ENCODE data around the gene MIDN. TPM values are rescaled to one million over a fixed set of nuclear protein-coding genes. Genes with fewer than 3 reads are reported as not detected.

MIDN gene
- total RNA-seq, 1 donor from 2014 or later, result 66.0 TPM

GRCh38 chr19:1220976-1221903 is 27.1 kb upstream of the MIDN start:
- intact Hi-C loops (cut with micrococcal nuclease), result no loop called here

DNA sequence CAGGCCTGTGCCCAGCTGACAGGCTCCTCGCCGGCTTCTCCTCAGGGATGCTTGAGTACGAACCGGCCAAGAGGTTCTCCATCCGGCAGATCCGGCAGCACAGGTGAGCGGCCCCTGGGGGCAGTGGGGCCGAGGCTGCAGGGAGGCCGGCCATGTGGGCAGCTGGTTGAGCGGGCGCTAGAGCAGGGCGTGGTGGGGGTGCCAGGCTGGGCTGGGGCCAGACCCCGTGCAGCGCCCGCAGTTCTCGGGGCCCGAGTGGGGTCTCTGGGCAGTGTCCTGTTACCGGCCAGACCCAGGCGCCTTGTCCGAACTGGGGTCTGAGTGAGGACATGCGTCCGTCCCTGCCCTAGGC is 26.5 kb upstream of the MIDN start:
- intact Hi-C loops (cut with micrococcal nuclease), result no loop called here

DNA sequence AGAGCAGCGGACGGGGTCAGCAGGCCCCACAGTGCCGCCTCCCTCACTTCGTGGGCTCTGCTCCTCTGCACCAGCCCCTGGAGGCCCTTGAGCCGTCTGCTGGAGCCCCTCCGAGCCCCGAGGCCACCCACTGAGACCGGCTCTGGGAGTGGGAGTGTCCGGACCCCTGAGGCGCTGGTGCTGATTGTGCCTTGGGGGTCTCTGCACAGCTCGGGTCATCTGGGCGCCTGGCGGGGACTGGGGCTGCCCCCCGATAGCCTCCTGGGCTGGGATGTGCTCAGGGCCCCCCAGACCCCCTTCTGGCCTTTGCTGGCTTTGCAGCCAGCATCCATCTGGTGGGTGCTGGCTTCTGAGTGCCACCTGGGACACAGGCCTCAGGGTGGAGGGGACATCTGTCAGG is 26.0 kb upstream of the MIDN start:
- intact Hi-C loops (cut with micrococcal nuclease), result no loop called here

DNA sequence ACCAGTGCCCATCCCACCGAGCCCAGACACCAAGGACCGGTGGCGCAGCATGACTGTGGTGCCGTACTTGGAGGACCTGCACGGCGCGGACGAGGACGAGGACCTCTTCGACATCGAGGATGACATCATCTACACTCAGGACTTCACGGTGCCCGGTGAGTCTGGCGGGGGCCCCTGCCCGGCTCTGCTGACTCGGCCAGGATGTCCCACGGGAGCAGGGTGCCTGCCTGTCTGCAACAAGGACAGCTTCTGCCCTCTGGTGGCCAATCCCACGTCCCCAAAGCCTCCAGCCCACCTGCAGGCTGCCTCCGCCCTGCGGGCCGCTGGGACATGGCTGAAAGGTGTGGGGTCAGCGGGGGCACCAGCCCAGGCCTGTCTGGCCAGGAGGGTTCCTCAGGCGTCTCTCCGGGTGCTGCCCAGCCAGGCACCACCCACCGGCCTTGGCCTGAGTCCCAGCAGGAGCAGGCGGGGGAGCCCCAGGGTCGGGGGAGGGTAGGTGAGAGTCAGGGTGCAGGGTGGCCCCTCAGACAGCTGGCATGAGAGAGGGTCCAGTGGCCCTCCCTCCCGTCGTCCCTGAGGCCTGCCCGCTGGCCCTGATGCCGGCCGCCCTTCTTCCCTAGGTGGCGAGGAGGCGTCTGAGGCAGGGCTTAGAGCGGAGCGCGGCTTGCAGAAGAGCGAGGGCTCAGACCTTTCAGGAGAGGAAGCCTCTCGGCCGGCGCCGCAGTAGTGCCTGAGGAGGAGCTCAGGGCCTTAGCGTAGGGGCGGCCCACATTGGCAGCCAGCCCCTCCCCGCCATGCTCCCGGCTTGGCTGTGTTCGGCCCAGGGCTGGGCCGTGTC is 25.1 kb upstream of the MIDN start:
- intact Hi-C loops (cut with micrococcal nuclease), result no loop called here

DNA sequence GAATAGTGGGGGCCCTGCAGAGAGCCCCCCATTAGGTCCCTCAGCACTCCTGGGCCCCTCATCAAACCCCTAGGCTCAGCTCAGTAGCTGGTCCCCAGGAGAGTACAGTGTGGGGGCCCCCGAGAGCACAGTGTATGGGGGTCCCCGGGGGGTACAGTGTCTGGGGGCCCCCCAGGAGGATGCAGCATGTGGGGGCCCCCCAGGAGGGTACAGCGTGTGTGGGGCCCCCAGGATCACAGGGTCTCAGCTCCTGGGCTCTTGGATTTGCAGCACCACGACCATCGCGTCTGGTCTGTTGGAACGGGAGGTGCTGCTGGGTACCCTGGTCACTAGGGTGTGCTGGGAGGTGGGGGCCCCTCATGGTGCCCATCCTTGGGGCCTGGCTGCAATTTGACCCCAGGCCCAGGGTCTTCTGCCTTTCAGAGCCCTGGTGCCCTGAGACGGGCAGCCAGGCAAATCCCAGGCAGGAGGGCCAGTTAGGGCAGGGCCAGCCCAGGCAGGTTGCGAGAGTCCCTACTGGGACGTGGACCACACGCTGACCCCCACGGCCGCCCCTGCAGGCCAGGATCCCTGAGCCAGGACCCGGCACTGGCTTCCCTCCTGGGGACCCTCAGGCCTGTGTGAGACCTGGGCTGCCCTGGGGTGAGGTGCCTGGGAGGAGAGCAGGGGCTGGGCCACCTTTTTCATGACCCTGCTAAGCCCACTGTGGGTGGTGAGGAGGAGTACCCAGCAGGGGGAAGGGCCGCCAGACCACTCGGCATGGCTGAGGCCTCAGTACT is 24.1 kb upstream of the MIDN start:
- intact Hi-C loops (cut with micrococcal nuclease), result no loop called here

GRCh38 chr19:1224847-1225246 is 23.5 kb upstream of the MIDN start:
- intact Hi-C loops (cut with micrococcal nuclease), result no loop called here

DNA sequence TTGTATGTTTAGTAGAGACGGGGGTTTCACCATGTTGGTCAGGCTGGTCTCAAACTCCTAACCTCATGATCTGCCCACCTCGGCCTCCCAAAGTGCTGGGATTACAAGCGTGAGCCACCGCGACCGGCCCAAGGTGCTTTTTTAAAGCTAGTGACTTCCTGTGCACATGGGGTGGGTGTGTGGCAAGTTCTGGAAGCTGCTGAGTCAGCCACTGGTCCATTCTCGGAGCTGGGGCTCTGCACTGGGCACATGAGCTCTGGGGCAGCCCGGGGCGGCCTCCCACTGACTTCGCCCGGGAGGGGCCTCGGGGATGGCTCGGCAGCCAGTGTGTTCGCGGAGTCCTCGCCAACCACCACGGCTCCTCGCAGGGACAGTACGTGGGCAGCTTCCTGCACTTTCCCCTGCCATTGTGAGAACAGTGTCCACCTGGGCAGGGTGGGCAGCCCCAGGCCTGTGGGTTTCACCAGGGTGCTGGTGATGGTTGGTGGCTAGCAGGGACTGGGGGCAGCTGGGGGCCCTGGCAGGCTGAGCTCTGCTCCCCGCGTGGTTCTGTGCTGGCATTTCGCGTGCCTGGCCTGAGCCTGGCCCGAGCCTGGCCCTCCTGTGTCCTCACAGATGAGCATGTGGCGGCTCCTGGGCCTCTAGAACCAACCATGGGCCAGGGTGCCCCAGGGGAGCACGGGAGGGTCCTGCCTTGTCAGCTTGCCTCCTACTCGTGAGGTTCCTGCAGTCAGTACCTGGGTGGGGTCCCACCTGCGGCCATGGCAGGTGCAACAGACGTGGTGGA is 22.8 kb upstream of the MIDN start:
- intact Hi-C loops (cut with micrococcal nuclease), result no loop called here

DNA sequence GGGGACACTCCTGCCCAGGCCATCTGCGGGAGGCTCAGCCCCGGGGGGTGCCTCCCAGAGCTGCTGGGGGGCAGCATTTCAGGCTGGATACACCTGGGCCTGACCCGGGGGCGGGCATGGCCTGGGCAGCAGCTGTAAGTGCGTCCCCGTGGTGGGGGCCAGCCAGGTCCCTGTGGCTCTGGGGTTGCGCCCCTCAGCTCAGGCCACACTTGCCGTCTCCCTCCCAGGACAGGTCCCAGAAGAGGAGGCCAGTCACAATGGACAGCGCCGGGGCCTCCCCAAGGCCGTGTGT is 22.2 kb upstream of the MIDN start:
- intact Hi-C loops (cut with micrococcal nuclease), result no loop called here

DNA sequence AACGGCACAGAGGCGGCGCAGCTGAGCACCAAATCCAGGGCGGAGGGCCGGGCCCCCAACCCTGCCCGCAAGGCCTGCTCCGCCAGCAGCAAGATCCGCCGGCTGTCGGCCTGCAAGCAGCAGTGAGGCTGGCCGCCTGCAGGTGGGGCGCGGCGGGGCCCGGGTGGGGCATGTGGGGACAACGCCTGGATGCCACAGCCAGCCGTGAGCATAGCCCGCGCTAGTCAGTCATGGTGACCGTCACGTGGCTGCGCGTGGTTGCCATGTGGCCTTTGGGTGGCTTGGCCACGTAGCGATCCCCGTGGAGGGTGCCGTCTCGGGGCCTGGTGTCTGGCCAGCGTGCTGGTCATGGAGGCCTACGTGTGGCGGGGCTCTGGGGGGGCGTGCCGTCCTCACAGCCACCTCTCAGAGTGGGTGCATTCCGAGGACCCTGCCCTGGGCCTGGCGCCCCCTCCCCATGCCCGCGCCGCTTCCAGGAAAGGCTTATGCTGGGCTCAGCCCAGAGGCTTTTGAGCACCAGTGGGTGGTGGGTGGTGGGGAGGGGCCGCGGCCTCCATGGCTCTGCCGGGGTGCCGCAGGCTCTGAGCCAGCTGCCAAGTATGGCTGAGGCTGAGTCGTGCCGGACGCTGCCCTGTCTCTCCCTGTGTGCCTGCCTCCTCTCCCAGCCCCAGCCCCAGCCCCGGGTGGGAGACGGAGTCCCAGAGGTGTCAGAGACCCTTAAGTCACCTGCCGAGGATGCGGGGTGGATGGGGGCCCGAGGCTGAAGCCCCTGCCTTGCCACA is 21.7 kb upstream of the MIDN start:
- intact Hi-C loops (cut with micrococcal nuclease), result no loop called here

- intact Hi-C loops (cut with micrococcal nuclease), result no loop called here
Measured at GRCh38 chr19:1227304-1228054, 20.9 kb upstream of the MIDN start.

GRCh38 chr19:1228161-1228957 is 20.0 kb upstream of the MIDN start:
- intact Hi-C loops (cut with micrococcal nuclease), result no loop called here

DNA sequence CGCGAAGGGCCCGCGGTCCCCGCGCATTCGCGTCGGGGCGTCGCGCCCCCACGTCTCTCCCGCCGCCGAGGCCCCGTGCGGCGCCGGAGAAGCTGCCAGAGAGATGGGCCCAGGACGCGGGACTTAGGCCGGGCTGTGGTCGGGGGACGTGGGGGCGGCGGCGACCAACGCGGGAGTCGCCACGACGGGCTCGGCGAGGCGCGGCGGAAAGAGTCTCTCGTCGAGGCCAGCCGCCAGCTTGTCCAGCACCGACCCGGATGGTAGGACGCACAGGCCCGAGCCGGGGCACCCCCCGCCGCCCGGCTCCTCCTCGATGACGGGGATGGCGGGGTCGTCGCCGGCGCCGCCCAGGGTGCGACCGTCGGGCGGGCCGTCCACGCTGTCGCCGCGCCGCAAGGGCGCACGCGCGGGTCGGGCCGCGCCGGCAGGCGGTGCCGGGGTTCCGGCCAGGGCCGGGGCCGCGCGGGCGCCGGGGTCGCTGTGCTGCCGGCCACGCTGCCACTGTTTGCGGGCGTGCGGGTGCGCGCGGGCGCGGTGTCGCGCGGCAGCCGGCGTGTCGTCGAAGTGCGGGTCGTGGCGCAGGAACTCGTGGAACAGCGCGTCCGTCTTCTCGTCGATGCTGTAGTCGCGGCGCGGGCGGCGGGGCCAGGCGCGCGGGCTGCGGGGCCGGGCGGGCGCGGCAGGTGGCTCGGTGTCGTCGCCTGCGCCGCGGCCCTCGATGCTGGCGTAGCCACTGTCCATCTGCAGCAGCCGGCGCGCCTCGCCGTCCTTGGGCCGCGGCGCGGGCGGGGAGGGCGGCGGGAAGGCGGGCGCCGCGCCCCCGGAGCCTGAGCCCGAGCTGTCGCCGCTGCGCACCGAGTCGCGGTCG is 19.1 kb upstream of the MIDN start:
- intact Hi-C loops (cut with micrococcal nuclease), result no loop called here

DNA sequence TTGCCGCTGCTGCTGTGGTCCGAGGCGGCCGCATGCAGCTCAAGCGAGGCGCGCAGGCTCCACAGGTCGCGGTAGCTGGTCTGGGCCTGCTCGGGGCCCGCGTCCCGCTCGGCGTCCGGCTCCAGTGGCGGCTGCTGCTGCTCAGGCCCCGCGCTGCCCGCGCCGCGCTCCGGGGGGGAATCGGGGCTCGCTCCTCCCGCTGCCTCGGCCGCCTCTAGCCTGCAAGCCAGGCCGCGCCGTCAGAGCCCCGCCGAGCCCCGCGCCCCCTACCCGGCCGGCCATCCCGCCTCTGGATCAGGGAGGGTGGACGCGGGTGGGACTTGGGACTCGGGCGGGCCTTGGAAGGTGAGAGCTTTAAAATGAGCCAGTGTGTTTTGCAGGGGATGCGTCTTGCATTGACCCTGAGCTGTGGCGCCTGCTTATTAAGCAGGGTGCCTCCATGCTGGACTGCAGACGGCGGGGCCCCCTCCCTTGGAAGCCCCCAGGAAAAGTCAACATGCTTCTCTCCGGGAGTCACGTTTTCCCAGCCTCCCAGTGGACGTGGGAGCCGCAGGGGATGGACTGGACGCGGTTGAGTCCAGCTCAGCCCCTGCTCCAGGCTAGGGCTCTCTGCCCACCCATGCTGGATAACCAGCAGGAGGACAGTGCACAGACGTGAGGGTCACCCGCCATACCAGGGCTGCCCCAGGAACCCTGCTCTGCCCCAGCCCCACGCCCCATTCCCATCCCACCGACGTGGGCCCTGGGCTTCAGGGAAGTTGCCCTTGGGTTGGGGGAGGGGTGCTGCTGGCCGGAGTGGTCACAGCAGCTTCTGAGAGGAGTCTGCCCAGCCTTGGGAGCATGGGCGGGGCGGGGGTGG is 18.2 kb upstream of the MIDN start:
- intact Hi-C loops (cut with micrococcal nuclease), result no loop called here

GRCh38 chr19:1230783-1231489 is 17.4 kb upstream of the MIDN start:
- intact Hi-C loops (cut with micrococcal nuclease), result no loop called here

DNA sequence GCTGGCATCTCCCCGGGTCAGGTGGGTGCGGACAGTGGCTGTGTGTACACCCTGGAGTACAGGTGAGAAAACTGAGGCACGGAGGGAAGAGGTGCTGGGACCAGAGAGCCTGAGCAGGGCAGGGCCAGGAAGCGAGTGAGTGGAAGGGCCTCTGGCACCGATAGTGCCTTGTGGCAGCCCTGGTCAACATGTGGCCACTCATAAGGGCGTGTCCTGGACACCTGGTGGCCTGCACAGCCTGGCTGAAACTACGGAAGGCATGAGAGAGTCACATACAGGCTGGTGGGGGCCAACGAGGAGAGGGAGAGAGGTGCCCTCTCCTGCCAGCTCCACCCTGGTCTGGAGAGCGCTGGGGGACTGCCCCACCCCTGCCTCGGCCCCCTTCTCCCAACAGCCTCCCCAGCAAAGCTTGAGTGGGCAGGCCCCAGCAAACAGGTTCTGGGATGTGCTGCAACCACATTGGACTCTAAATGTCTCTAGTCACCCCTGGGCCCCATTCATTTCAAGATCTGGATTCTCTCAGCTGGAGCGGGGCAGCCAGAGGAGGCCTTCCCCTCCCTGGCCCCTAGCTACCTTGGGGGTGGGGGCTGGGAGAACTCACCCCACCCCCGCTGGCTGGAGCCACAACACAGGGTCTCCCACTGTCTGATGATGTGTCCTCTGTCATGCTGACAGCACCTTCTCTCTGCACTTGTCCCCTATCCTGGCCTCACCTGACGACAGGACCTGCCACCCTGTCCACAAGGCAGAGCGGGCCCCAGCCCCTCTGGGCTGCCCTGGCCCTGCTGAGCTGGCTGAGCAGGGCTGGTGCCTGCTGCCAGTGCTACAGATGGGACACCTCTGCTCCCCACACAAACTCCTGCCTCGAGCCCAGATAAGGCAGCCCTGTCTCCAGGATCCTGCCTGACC is 16.4 kb upstream of the MIDN start:
- intact Hi-C loops (cut with micrococcal nuclease), result no loop called here
